GM19043 (cell line): ENCODE measurements around the gene SLC35F2.
"Not testable (repeated sequence)": the region's sequence is repeated elsewhere in the genome, so short reads cannot be mapped to it uniquely, and the experiment has no call there.

Experiments
- ATAC-seq: cut with Tn5 transposase; IDR thresholded peaks from one replicate; pipeline ENCODE4 v1.9.1; 2021; ENCODE audit warnings: low read depth; ENCODE audit not compliant: unreplicated experiment

Gene SLC35F2

GRCh38 chr11:107842412-107843100 lies 16.0 kb downstream of the SLC35F2 start:
- ATAC-seq, result no peak

GRCh38 chr11:107840129-107840484 lies 18.5 kb downstream of the SLC35F2 start:
- peak; percentile 29 for ATAC-seq

GRCh38 chr11:107836851-107837250 lies 21.7 kb downstream of the SLC35F2 start:
- ATAC-seq, result no peak

- ATAC-seq, result no peak
These were observed 23.6 kb downstream of the SLC35F2 start for GRCh38 chr11:107834995-107835394.

- ATAC-seq, result not testable (repeated sequence)
These were observed 24.7 kb downstream of the SLC35F2 start for GRCh38 chr11:107833926-107834325.

GRCh38 chr11:107830915-107831540 lies 27.6 kb downstream of the SLC35F2 start:
- ATAC-seq, result no peak

GRCh38 chr11:107827041-107827440 lies 31.5 kb downstream of the SLC35F2 start:
- ATAC-seq, result no peak

- no peak for ATAC-seq
These were observed 32.7 kb downstream of the SLC35F2 start for GRCh38 chr11:107825875-107826274.

GRCh38 chr11:107824668-107825369 lies 33.8 kb downstream of the SLC35F2 start:
- no peak for ATAC-seq

- no peak for ATAC-seq
These were observed 37.2 kb downstream of the SLC35F2 start for GRCh38 chr11:107821199-107821927.

- ATAC-seq, result no peak
These were observed 39.1 kb downstream of the SLC35F2 start for GRCh38 chr11:107819361-107820014.

- no peak for ATAC-seq
These were observed 40.1 kb downstream of the SLC35F2 start for GRCh38 chr11:107818491-107818890.

GRCh38 chr11:107816028-107816427 lies 42.6 kb downstream of the SLC35F2 start:
- no peak for ATAC-seq

GRCh38 chr11:107810875-107811274 lies 47.7 kb downstream of the SLC35F2 start:
- ATAC-seq, result no peak

GRCh38 chr11:107808521-107808920 lies 50.1 kb downstream of the SLC35F2 start:
- ATAC-seq, result no peak

GRCh38 chr11:107804971-107805370 lies 53.6 kb downstream of the SLC35F2 start:
- no peak for ATAC-seq

- ATAC-seq, result no peak
These were observed 54.4 kb downstream of the SLC35F2 start for GRCh38 chr11:107804211-107804610.

- ATAC-seq, result no peak
These were observed 56.9 kb downstream of the SLC35F2 start for GRCh38 chr11:107801641-107802040.

- ATAC-seq, result peak; percentile 80
These were observed 59.2 kb downstream of the SLC35F2 start for GRCh38 chr11:107799218-107799859.

GRCh38 chr11:107792049-107792443 lies 66.5 kb downstream of the SLC35F2 start:
- ATAC-seq, result no peak
